PC-9 (cell line): ENCODE results near the gene FUT1. TPM values are rescaled to one million over a fixed set of nuclear protein-coding genes. Genes with fewer than 3 reads are reported as not detected.

Experiments used
- BruUV-seq: library from RNA; stranded (reverse); fragments of 400-500 nt; replicated peaks from 2 replicates; lab custom pipeline; 2021; lab: Mats Ljungman, UMichigan
- CTCF ChIA-PET: fragments of 300-600 bp; sonication (Branson Sonifier 250); formaldehyde crosslinking; loops from one replicate; lab custom pipeline; 2022; ENCODE audit warnings: antibody characterized with exemption; lab: Charles Lee
- POLR2A ChIA-PET: fragments of 300-600 bp; sonication (Branson Sonifier 250); formaldehyde crosslinking; loops from one replicate; lab custom pipeline; 2022; ENCODE audit warnings: antibody characterized with exemption; ENCODE audit not compliant: unreplicated experiment; lab: Charles Lee
- DNase-seq, 2 experiments: peaks; one replicate each; pipeline versions ENCODE4 v3.0.0 to v3.0.0-alpha.2; 2015 to 2022; ENCODE audit warnings: mixed read lengths in 1 of 2
- H2AFZ ChIP-seq: fragments of 200-600 bp; sonication (generic); 2 replicates; pipeline ENCODE4 v1.8.1; 2017; ENCODE audit warnings: antibody characterized with exemption
- H3F3A ChIP-seq: fragments of 200-600 bp; sonication (generic); 2 replicates; pipeline ENCODE4 v1.8.1; 2017; ENCODE audit warnings: antibody characterized with exemption, mild to moderate bottlenecking, low read depth; ENCODE audit not compliant: insufficient read depth
- H3K27ac ChIP-seq: fragments of 200-600 bp; sonication (generic); 2 replicates; pipeline ENCODE4 v1.6.1; 2016; ENCODE audit warnings: mixed run types
- H3K27me3 ChIP-seq: fragments of 200-600 bp; sonication (generic); 2 replicates; pipeline ENCODE4 v1.6.1; 2016; ENCODE audit warnings: low read depth, mixed run types; ENCODE audit not compliant: insufficient read depth
- H3K36me3 ChIP-seq: fragments of 200-600 bp; sonication (generic); 2 replicates; pipeline ENCODE4 v1.6.1; 2016; ENCODE audit warnings: low read depth, mixed run types
- H3K4me1 ChIP-seq: fragments of 200-600 bp; sonication (generic); replicated peaks from 2 replicates; pipeline ENCODE4 v1.6.1; 2016; ENCODE audit warnings: mixed run types; ENCODE audit not compliant: insufficient read depth
- H3K4me2 ChIP-seq: fragments of 200-600 bp; sonication (generic); 2 replicates; pipeline ENCODE4 v1.6.1; 2017; ENCODE audit warnings: mixed run types
- H3K4me3 ChIP-seq: fragments of 200-600 bp; sonication (generic); 2 replicates; pipeline ENCODE4 v1.6.1; 2016; ENCODE audit warnings: mixed run types
- H3K79me2 ChIP-seq: fragments of 200-600 bp; sonication (generic); 2 replicates; pipeline ENCODE4 v1.6.1; 2017; ENCODE audit warnings: low read depth, mixed run types
- H3K9me2 ChIP-seq: fragments of 200-600 bp; sonication (generic); 2 replicates; pipeline ENCODE4 v1.8.1; 2017; ENCODE audit warnings: mild to moderate bottlenecking; ENCODE audit not compliant: insufficient read depth
- H3K9me3 ChIP-seq: fragments of 200-600 bp; sonication (generic); 2 replicates; pipeline ENCODE4 v1.8.1; 2016; ENCODE audit warnings: low read depth; ENCODE audit not compliant: insufficient read depth
- H4K20me1 ChIP-seq: fragments of 200-600 bp; sonication (generic); 2 replicates; pipeline ENCODE4 v1.8.1; 2017; ENCODE audit not compliant: insufficient read depth
- CTCF ChIP-seq: fragments of 200-600 bp; sonication (generic); conservative IDR thresholded peaks from 2 replicates; pipeline ENCODE4 v1.6.1; 2017; ENCODE audit warnings: mixed run types, antibody characterized with exemption, mild to moderate bottlenecking, moderate library complexity
- EZH2 ChIP-seq: fragments of 200-600 bp; sonication (generic); IDR thresholded peaks from 2 replicates; pipeline ENCODE4 v1.8.0; 2017; ENCODE audit warnings: antibody characterized with exemption, low read depth
- intact Hi-C: fragments of 100-400 bp; cut with micrococcal nuclease; formaldehyde crosslinking; loops from one replicate; pipeline ENCODE4 v1.10.0; 2022; ENCODE audit not compliant: unreplicated experiment
- total RNA-seq: library from RNA; stranded (reverse); gene quantifications from 2 replicates; pipeline ENCODE4 v1.2.3, GENCODE V29; 2021

Gene FUT1
- total RNA-seq, 1 experiment from 2014 or later, result 7.9 TPM

- H3K36me3 ChIP-seq, result no peaks in the 10 kb centered on the region
- ChIA-PET CTCF (interaction anchor here (0.7 kb wide), 1 partner anchor 82 kb away, joined by 3 read pairs; no protein-coding TSS in a partner anchor), POLR2A (no interaction called here)
- DNase-seq, result no peak
- no peaks in the 10 kb centered on the region for H3K79me2 ChIP-seq
- H3K9me2 ChIP-seq, result no peaks in the 10 kb centered on the region
- no peaks in the 10 kb centered on the region for H3K27me3 ChIP-seq
- intact Hi-C loops, result no loop called here
- no peak overlapping the region for H3K4me2 ChIP-seq
- H3K4me3 ChIP-seq, result no peak overlapping the region
- H4K20me1 ChIP-seq, result no peaks in the 10 kb centered on the region
- no peaks in the 10 kb centered on the region for H3K9me3 ChIP-seq
- TF ChIP-seq EZH2 (no peak), CTCF (no peak)
- BruUV-seq, result no TSS peak
- H3K27ac ChIP-seq, result no peak overlapping the region
- H3K4me1 ChIP-seq, result peaks cover 11% of the 10 kb centered on the region
- no peak overlapping the region for H2AFZ ChIP-seq
- peaks cover 23% of the 10 kb centered on the region for H3F3A ChIP-seq
Measured at GRCh38 chr19:48777139-48777538, 24.7 kb upstream of the FUT1 start.

GRCh38 chr19:48772503-48772953, 20.1 kb upstream of the FUT1 start:
- Histone ChIP-seq H3K9me3 (no peaks in the 10 kb centered on the region), H3K4me2 (no peak overlapping the region), H3K4me3 (no peak overlapping the region), H3K4me1 (peaks cover 32% of the 10 kb centered on the region), H2AFZ (no peak overlapping the region), H4K20me1 (no peaks in the 10 kb centered on the region), H3K36me3 (no peaks in the 10 kb centered on the region), H3K27me3 (no peaks in the 10 kb centered on the region), H3K27ac (no peak overlapping the region), H3K9me2 (no peaks in the 10 kb centered on the region), H3K79me2 (no peaks in the 10 kb centered on the region), H3F3A (peaks cover 45% of the 10 kb centered on the region)
- POLR2A ChIA-PET, result no interaction called here
- intact Hi-C loops, result no loop called here
- BruUV-seq, result no TSS peak
- TF ChIP-seq EZH2 (no peak), CTCF (no peak)
- CTCF ChIA-PET, result interaction anchor here (0.6 kb wide), 1 partner anchor 21 kb away, joined by 5 read pairs; no protein-coding TSS in a partner anchor
- no peak for DNase-seq

GRCh38 chr19:48770734-48771472, 18.5 kb upstream of the FUT1 start:
- Histone ChIP-seq H3K4me1 (peaks cover 32% of the 10 kb centered on the region), H3F3A (peaks cover 45% of the 10 kb centered on the region), H3K79me2 (no peaks in the 10 kb centered on the region), H3K9me2 (no peaks in the 10 kb centered on the region), H3K27ac (peak overlapping the region; percentile 92), H3K4me2 (peak overlapping the region; percentile 68), H3K36me3 (no peaks in the 10 kb centered on the region), H2AFZ (peak overlapping the region; percentile 58), H4K20me1 (no peaks in the 10 kb centered on the region), H3K4me3 (peak overlapping the region; percentile 19; the same call in 1 of the 2 replicates), H3K27me3 (no peaks in the 10 kb centered on the region), H3K9me3 (no peaks in the 10 kb centered on the region)
- intact Hi-C loops, result no loop called here
- BruUV-seq, result TSS peak; percentile 95
- peak in 1 of 2 experiments; percentile 84 for DNase-seq
- no peak for TF ChIP-seq EZH2
- no peak for TF ChIP-seq CTCF
- POLR2A ChIA-PET, result interaction anchor here (0.6 to 0.7 kb wide), 4 partner anchors 137 to 736 kb away, joined by 3 to 4 read pairs (median 3); no protein-coding TSS in a partner anchor
- CTCF ChIA-PET, result interaction anchor here (0.7 to 1.2 kb wide), 3 partner anchors 65 to 154 kb away, joined by 3 to 9 read pairs (median 3); partner anchors contain the start of gene HSD17B14
